Measurements from ENCODE around the gene PIEZO2.

Gene PIEZO2

DNA sequence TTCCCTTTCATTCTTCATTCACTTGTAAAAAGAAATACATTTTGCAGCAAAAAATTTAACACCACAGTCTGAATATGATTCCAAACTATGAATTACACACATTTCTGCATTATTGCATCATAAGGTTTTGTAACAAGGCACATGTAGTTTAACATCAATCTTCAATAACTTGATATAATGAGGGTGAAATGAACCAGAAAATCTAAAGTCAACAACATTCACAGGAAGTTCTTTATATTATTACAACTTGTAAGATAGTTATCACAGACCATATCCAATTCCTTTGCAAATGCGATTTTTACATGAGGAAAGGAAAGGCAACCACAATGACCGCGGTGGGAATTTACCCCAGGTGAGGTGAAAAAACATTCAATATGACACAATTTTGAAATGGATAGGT, 410.2 kb downstream of the PIEZO2 start (continued):
- TF ChIP-seq, protein P1, sequence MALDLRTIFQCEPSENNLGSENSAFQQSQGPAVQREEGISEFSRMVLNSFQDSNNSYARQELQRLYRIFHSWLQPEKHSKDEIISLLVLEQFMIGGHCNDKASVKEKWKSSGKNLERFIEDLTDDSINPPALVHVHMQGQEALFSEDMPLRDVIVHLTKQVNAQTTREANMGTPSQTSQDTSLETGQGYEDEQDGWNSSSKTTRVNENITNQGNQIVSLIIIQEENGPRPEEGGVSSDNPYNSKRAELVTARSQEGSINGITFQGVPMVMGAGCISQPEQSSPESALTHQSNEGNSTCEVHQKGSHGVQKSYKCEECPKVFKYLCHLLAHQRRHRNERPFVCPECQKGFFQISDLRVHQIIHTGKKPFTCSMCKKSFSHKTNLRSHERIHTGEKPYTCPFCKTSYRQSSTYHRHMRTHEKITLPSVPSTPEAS (tag by site-specific recombination; IDR thresholded peaks at IDR 0.05) = peak; percentile 40; the same call in 1 of the 2 replicates
- TF ChIP-seq IKZF3 (tag by site-specific recombination; IDR thresholded peaks at IDR 0.05) = 0 out of 2 replicates have a peak, but pooled peaks have one; percentile 22
- TF ChIP-seq, protein P2, sequence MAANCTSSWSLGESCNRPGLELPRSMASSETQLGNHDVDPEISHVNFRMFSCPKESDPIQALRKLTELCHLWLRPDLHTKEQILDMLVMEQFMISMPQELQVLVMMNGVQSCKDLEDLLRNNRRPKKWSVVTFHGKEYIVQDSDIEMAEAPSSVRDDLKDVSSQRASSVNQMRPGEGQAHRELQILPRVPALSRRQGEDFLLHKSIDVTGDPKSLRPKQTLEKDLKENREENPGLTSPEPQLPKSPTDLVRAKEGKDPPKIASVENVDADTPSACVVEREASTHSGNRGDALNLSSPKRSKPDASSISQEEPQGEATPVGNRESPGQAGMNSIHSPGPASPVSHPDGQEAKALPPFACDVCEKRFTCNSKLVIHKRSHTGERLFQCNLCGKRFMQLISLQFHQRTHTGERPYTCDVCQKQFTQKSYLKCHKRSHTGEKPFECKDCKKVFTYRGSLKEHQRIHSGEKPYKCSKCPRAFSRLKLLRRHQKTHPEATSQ (tag by site-specific recombination; IDR thresholded peaks at IDR 0.05) = no peak
- TF ChIP-seq ZNF10 (tag by site-specific recombination; IDR thresholded peaks at IDR 0.05) = no peak
- TF ChIP-seq ZNF510 (tag by site-specific recombination; IDR thresholded peaks at IDR 0.05; ENCODE audit: insufficient replicate concordance) = peak; percentile 20
- TF ChIP-seq, protein P3, sequence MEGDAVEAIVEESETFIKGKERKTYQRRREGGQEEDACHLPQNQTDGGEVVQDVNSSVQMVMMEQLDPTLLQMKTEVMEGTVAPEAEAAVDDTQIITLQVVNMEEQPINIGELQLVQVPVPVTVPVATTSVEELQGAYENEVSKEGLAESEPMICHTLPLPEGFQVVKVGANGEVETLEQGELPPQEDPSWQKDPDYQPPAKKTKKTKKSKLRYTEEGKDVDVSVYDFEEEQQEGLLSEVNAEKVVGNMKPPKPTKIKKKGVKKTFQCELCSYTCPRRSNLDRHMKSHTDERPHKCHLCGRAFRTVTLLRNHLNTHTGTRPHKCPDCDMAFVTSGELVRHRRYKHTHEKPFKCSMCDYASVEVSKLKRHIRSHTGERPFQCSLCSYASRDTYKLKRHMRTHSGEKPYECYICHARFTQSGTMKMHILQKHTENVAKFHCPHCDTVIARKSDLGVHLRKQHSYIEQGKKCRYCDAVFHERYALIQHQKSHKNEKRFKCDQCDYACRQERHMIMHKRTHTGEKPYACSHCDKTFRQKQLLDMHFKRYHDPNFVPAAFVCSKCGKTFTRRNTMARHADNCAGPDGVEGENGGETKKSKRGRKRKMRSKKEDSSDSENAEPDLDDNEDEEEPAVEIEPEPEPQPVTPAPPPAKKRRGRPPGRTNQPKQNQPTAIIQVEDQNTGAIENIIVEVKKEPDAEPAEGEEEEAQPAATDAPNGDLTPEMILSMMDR (tag by site-specific recombination; IDR thresholded peaks at IDR 0.05) = no peak
- no peak for TF ChIP-seq ZNF324 (tag by site-specific recombination; IDR thresholded peaks at IDR 0.05)
- no peak for TF ChIP-seq ZNF658 (tag by site-specific recombination; IDR thresholded peaks at IDR 0.05)
- TF ChIP-seq ZNF610 (tag by site-specific recombination; IDR thresholded peaks at IDR 0.05; ENCODE audit: borderline replicate concordance) = peak; percentile 37; the same call in 1 of the 2 replicates
- no peak for TF ChIP-seq ZNF660 (tag by site-specific recombination; IDR thresholded peaks at IDR 0.05)
- 0 out of 2 replicates have a peak, but pooled peaks have one; percentile 25 for TF ChIP-seq ZNF76 (tag by site-specific recombination; IDR thresholded peaks at IDR 0.05; ENCODE audit: borderline replicate concordance, low read depth)
- TF ChIP-seq, protein P4, sequence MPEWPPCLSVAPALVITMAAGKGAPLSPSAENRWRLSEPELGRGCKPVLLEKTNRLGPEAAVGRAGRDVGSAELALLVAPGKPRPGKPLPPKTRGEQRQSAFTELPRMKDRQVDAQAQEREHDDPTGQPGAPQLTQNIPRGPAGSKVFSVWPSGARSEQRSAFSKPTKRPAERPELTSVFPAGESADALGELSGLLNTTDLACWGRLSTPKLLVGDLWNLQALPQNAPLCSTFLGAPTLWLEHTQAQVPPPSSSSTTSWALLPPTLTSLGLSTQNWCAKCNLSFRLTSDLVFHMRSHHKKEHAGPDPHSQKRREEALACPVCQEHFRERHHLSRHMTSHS (tag by site-specific recombination; IDR thresholded peaks at IDR 0.05) = peak; percentile 72; the same call in 1 of the 2 replicates
- TF ChIP-seq ZNF558 (tag by site-specific recombination; IDR thresholded peaks at IDR 0.05) = peak; percentile 77
- no peak for TF ChIP-seq ZNF248 (tag by site-specific recombination; IDR thresholded peaks at IDR 0.05)
- no peak for TF ChIP-seq ZNF596 (tag by site-specific recombination; IDR thresholded peaks at IDR 0.05)
- TF ChIP-seq ZNF266 (tag by site-specific recombination; IDR thresholded peaks at IDR 0.05; ENCODE audit: low read depth) = no peak
- no peak for TF ChIP-seq EGR2 (tag by site-specific recombination; IDR thresholded peaks at IDR 0.05; ENCODE audit: low read depth)
- TF ChIP-seq SP7 (tag by site-specific recombination; IDR thresholded peaks at IDR 0.05) = peak; percentile 80
- no peak for TF ChIP-seq ZNF521 (tag by site-specific recombination; IDR thresholded peaks at IDR 0.05)
- no peak for TF ChIP-seq ZFP3 (tag by site-specific recombination; IDR thresholded peaks at IDR 0.05; ENCODE audit: low read depth)
- no peak for TF ChIP-seq ZNF423 (tag by site-specific recombination; IDR thresholded peaks at IDR 0.05)
- TF ChIP-seq ZNF747 (tag by site-specific recombination; IDR thresholded peaks at IDR 0.05) = no peak
- no peak for TF ChIP-seq ZNF626 (tag by site-specific recombination; IDR thresholded peaks at IDR 0.05)
- no peak for TF ChIP-seq KLF9 (tag by site-specific recombination; IDR thresholded peaks at IDR 0.05; ENCODE audit: low read depth)
- TF ChIP-seq ZNF37A (tag by site-specific recombination; IDR thresholded peaks at IDR 0.05) = no peak
- TF ChIP-seq ZNF404 (tag by site-specific recombination; IDR thresholded peaks at IDR 0.05) = no peak
- 0 out of 2 replicates have a peak, but pooled peaks have one; percentile 53 for TF ChIP-seq ZNF2 (tag by site-specific recombination; IDR thresholded peaks at IDR 0.05)
- TF ChIP-seq BCL11B (tag by site-specific recombination; IDR thresholded peaks at IDR 0.05; ENCODE audit: low read depth) = peak; percentile 57; the same call in 1 of the 2 replicates
- TF ChIP-seq ZBTB8A (tag by site-specific recombination; IDR thresholded peaks at IDR 0.05) = 0 out of 2 replicates have a peak, but pooled peaks have one; percentile 19
- TF ChIP-seq, protein P5, sequence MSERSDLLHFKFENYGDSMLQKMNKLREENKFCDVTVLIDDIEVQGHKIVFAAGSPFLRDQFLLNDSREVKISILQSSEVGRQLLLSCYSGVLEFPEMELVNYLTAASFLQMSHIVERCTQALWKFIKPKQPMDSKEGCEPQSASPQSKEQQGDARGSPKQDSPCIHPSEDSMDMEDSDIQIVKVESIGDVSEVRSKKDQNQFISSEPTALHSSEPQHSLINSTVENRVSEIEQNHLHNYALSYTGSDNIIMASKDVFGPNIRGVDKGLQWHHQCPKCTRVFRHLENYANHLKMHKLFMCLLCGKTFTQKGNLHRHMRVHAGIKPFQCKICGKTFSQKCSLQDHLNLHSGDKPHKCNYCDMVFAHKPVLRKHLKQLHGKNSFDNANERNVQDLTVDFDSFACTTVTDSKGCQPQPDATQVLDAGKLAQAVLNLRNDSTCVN (tag by site-specific recombination; optimal IDR thresholded peaks at IDR 0.05) = no peak
- TF ChIP-seq, protein P6, sequence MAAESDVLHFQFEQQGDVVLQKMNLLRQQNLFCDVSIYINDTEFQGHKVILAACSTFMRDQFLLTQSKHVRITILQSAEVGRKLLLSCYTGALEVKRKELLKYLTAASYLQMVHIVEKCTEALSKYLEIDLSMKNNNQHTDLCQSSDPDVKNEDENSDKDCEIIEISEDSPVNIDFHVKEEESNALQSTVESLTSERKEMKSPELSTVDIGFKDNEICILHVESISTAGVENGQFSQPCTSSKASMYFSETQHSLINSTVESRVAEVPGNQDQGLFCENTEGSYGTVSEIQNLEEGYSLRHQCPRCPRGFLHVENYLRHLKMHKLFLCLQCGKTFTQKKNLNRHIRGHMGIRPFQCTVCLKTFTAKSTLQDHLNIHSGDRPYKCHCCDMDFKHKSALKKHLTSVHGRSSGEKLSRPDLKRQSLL (tag by site-specific recombination; IDR thresholded peaks at IDR 0.05) = no peak
- TF ChIP-seq ZNF391 (tag by site-specific recombination; IDR thresholded peaks at IDR 0.05; ENCODE audit: borderline replicate concordance, low read depth) = no peak
- no peak for TF ChIP-seq ZBTB20 (tag by site-specific recombination; IDR thresholded peaks at IDR 0.05)
- no peak for TF ChIP-seq ZNF221 (tag by site-specific recombination; IDR thresholded peaks at IDR 0.05; ENCODE audit: borderline replicate concordance)
